NCI-H2171 treated with DMSO at 0.1 percent for 48 hours (cell line): ENCODE measurements around the gene CD180.

Source experiments
- DNase-seq: peaks from one replicate; lab custom pipeline; 2025; lab: John Stamatoyannopoulos, UW

Gene CD180

GRCh38 chr5:67196537-67197059 is at the start of gene CD180:
CD180 (minus strand) TSS chr5:67196799; CDS start chr5:67196641, 158 bp downstream.
- no peak for DNase-seq

- peak; percentile 57 for DNase-seq
Observed at GRCh38 chr5:67246108-67246507, 49.5 kb upstream of the CD180 start.

GRCh38 chr5:67245259-67245846 is 48.8 kb upstream of the CD180 start:
- DNase-seq = no peak

GRCh38 chr5:67244345-67244793 is 47.8 kb upstream of the CD180 start:
- no peak for DNase-seq

- DNase-seq = no peak
Observed at GRCh38 chr5:67243944-67244343, 47.3 kb upstream of the CD180 start.

- DNase-seq = no peak
Observed at GRCh38 chr5:67243349-67243748, 46.8 kb upstream of the CD180 start.

- no peak for DNase-seq
Observed at GRCh38 chr5:67241326-67241725, 44.7 kb upstream of the CD180 start.

- no peak for DNase-seq
Observed at GRCh38 chr5:67240846-67241245, 44.2 kb upstream of the CD180 start.

- DNase-seq = no peak
Observed at GRCh38 chr5:67240065-67240464, 43.5 kb upstream of the CD180 start.

GRCh38 chr5:67238191-67238590 is 41.6 kb upstream of the CD180 start:
- no peak for DNase-seq

- no peak for DNase-seq
Observed at GRCh38 chr5:67235399-67236110, 39.0 kb upstream of the CD180 start.

- DNase-seq = peak; percentile 1
Observed at GRCh38 chr5:67234671-67235176, 38.1 kb upstream of the CD180 start.

GRCh38 chr5:67233075-67233474 is 36.5 kb upstream of the CD180 start:
- DNase-seq = no peak

GRCh38 chr5:67223211-67223610 is 26.6 kb upstream of the CD180 start:
- no peak for DNase-seq

GRCh38 chr5:67222243-67223025 is 25.8 kb upstream of the CD180 start:
- no peak for DNase-seq

- no peak for DNase-seq
Observed at GRCh38 chr5:67221487-67222242, 25.1 kb upstream of the CD180 start.

GRCh38 chr5:67216564-67216963 is 20.0 kb upstream of the CD180 start:
- no peak for DNase-seq

GRCh38 chr5:67215519-67216471 is 19.2 kb upstream of the CD180 start:
- no peak for DNase-seq

- no peak for DNase-seq
Observed at GRCh38 chr5:67214707-67215447, 18.3 kb upstream of the CD180 start.

GRCh38 chr5:67214036-67214435 is 17.4 kb upstream of the CD180 start:
- no peak for DNase-seq
